Measurements from ENCODE around the gene HMX1. TPM values are rescaled to one million over a fixed set of nuclear protein-coding genes. Genes with fewer than 3 reads are reported as not detected.
A peak's percentile ranks its signal among the peaks of the same experiment; 100 is the strongest.

Gene HMX1
- total RNA-seq, result under 1 TPM in 1 of 4 donors, not detected in 3; 0.19 TPM

GRCh38 chr4:8871417-8872401 lies at the start of gene HMX1:
Gene HMX1 (minus strand): TSS chr4:8871839. CDS start chr4:8871614, 225 bp downstream.
- Histone ChIP-seq H3K36me3 (no peaks in the 10 kb centered on the region), H3K27ac (no peak within 1 kb of the TSS), H3K9me3 (no peaks in the 10 kb centered on the region), H3K27me3 (peaks cover 25 to 100% (median 43%) of the 10 kb centered on the region in 4 donors), H3K4me1 (peaks cover 0 to 37% (median 12%) of the 10 kb centered on the region in 3 donors), H3K4me3 (peak within 1 kb of the TSS in 2 of 4 donors; percentile 21 to 47)
- intact Hi-C loops (cut with DNase I), result no loop called here
- DNase-seq, result no peak
- TF ChIP-seq CTCF (IDR thresholded peaks at IDR 0.05), result no peak
- no peak for TF ChIP-seq POLR2A (IDR thresholded peaks at IDR 0.05)
- 0 to 5% methylated on average over 3 to 16 of the region's 134 CpGs for WGBS, 2 donors

GRCh38 chr4:8920969-8921368 lies 49.3 kb upstream of the HMX1 start:
- intact Hi-C loops (cut with DNase I), result no loop called here
- 73 to 87% methylated on average over 4 to 8 of the region's 10 CpGs for WGBS, 2 donors
- H3K27me3 ChIP-seq, result peaks cover 0 to 56% (median 0%) of the 10 kb centered on the region in 4 donors
- no peak overlapping the region for H3K4me3 ChIP-seq
- H3K27ac ChIP-seq, result no peak overlapping the region
- no peak for DNase-seq
- H3K4me1 ChIP-seq, result no peaks in the 10 kb centered on the region
- no peaks in the 10 kb centered on the region for H3K36me3 ChIP-seq
- peaks cover 0 to 5% (median 0%) of the 10 kb centered on the region in 3 donors for H3K9me3 ChIP-seq
- TF ChIP-seq CTCF (IDR thresholded peaks at IDR 0.05) (no peak), POLR2A (IDR thresholded peaks at IDR 0.05) (no peak)

- 63 to 79% methylated on average over 3 to 12 of the region's 14 CpGs for WGBS, 2 donors
- TF ChIP-seq CTCF (IDR thresholded peaks at IDR 0.05) (no peak), POLR2A (IDR thresholded peaks at IDR 0.05) (no peak)
Measured at GRCh38 chr4:8920289-8920965, 48.8 kb upstream of the HMX1 start.

GRCh38 chr4:8919651-8920288 lies 48.1 kb upstream of the HMX1 start:
- H3K4me3 ChIP-seq, result no peak overlapping the region
- peaks cover 0 to 68% (median 0%) of the 10 kb centered on the region in 4 donors for H3K27me3 ChIP-seq
- H3K27ac ChIP-seq, result no peak overlapping the region
- H3K9me3 ChIP-seq, result peaks cover 0 to 5% (median 0%) of the 10 kb centered on the region in 3 donors
- TF ChIP-seq POLR2A (IDR thresholded peaks at IDR 0.05), result no peak
- TF ChIP-seq CTCF (IDR thresholded peaks at IDR 0.05), result no peak
- DNase-seq, result no peak
- 0 to 64% methylated on average over 1 to 5 of the region's 16 CpGs for WGBS, 2 donors
- no peaks in the 10 kb centered on the region for H3K36me3 ChIP-seq
- intact Hi-C loops (cut with DNase I), result loop anchor here (10.0 kb wide), 2 partner anchors 235 to 315 kb away; no protein-coding TSS in a partner anchor
- no peaks in the 10 kb centered on the region for H3K4me1 ChIP-seq

More at GRCh38 chr4:8920289-8920965, 48.8 kb upstream of the HMX1 start:
- peaks cover 0 to 5% (median 0%) of the 10 kb centered on the region in 3 donors for H3K9me3 ChIP-seq
- H3K27me3 ChIP-seq, result peaks cover 0 to 62% (median 0%) of the 10 kb centered on the region in 4 donors
- no peaks in the 10 kb centered on the region for H3K4me1 ChIP-seq
- intact Hi-C loops (cut with DNase I), result no loop called here
- no peak for DNase-seq
- H3K4me3 ChIP-seq, result no peak overlapping the region
- H3K36me3 ChIP-seq, result no peaks in the 10 kb centered on the region
- no peak overlapping the region for H3K27ac ChIP-seq
